Activated T-helper 2 cell treated with anti-CD3 and anti-CD28 coated beads, Interferon-gamma antibody, Interleukin-2, Interleukin-4, amounts not matched to agents 10 μg/mL and 5 μg/mL and 100 μg/mL, durations not matched to agents 14 hours and 24 hours and 36 hours (primary cell): ENCODE measurements around the gene SSX2IP. TPM values are rescaled to one million over a fixed set of nuclear protein-coding genes. Genes with fewer than 3 reads are reported as not detected.
"Not testable (repeated sequence)": the region's sequence is repeated elsewhere in the genome, so short reads cannot be mapped to it uniquely, and the experiment has no call there.

Experiments
- DNase-seq: peaks from one replicate; pipeline ENCODE4 v3.0.0; 2021; ENCODE audit warnings: low spot score
- H3K27ac Mint-ChIP-seq: one replicate; pipeline ENCODE4 v1.8.0; 2021; ENCODE audit warnings: mixed read lengths
- H3K27me3 Mint-ChIP-seq: one replicate; pipeline ENCODE4 v1.8.0; 2021; ENCODE audit warnings: low read depth, mixed read lengths
- H3K36me3 Mint-ChIP-seq: one replicate; pipeline ENCODE4 v1.8.0; 2021; ENCODE audit warnings: low read depth, mixed read lengths
- H3K4me1 Mint-ChIP-seq: one replicate; pipeline ENCODE4 v1.8.0; 2021; ENCODE audit warnings: low read depth, mixed read lengths
- H3K4me3 Mint-ChIP-seq: one replicate; pipeline ENCODE4 v1.8.0; 2021; ENCODE audit warnings: low read depth, mild to moderate bottlenecking, moderate library complexity, mixed read lengths
- H3K9me3 Mint-ChIP-seq: one replicate; pipeline ENCODE4 v1.8.0; 2021; ENCODE audit warnings: mixed read lengths
- intact Hi-C: fragments of 100-400 bp; cut with micrococcal nuclease; formaldehyde crosslinking; loops from one replicate; pipeline ENCODE4 v1.15.1; 2023
- total RNA-seq: library from RNA; stranded (reverse); gene quantifications from 2 replicates; pipeline ENCODE4 v1.2.3, GENCODE V29; 2022

The SSX2IP gene
- total RNA-seq, 1 donor from 2014 or later: 13.0 TPM

- not testable (repeated sequence) for H3K4me3 Mint-ChIP-seq, H3K36me3 Mint-ChIP-seq, H3K27me3 Mint-ChIP-seq, H3K27ac Mint-ChIP-seq, DNase-seq, H3K9me3 Mint-ChIP-seq
- intact Hi-C loops: loop anchor here (2.0 kb wide), 2 partner anchors 29 to 53 kb away; no protein-coding TSS in a partner anchor
- H3K4me1 Mint-ChIP-seq: peaks cover 18% of the 10 kb centered on the region
These were observed 31.6 kb upstream of the SSX2IP start for GRCh38 chr1:84721872-84722271.

GRCh38 chr1:84721152-84721551 is 30.9 kb upstream of the SSX2IP start:
- Mint-ChIP-seq H3K4me3 (no peak overlapping the region), H3K27me3 (no peaks in the 10 kb centered on the region), H3K36me3 (no peaks in the 10 kb centered on the region), H3K9me3 (no peaks in the 10 kb centered on the region), H3K27ac (no peak overlapping the region), H3K4me1 (peaks cover 18% of the 10 kb centered on the region)
- intact Hi-C loops: loop anchor here (2.0 kb wide), 2 partner anchors 28 to 52 kb away; no protein-coding TSS in a partner anchor
- DNase-seq: no peak

DNA sequence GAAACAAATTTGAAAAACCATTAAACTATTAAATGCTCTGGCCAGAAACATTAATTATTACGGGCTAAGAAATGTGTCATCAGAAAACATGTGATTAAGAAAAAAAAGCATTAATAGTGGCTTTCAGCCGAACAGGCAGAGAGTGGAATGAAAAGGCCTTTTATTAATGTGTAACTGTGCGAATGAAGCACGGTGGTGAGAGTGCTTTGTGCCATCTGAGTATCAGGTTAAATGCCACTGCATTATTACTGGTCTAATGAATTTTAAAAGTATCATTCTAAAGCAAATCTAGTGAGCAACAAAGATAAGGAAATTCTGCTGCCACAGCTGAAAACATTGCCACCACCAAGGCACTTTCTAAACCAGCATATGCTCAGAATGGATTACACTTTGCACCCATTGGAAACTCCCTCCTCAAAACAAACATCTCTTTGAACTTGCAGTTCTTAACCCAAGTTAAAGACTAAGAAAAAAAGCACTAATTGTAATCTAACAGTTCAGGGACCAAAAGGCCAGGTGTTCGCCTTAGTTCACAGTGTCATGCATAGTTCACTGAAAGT is 30.0 kb upstream of the SSX2IP start:
- Mint-ChIP-seq H3K27me3 (no peaks in the 10 kb centered on the region), H3K9me3 (no peaks in the 10 kb centered on the region), H3K4me1 (peaks cover 18% of the 10 kb centered on the region), H3K36me3 (no peaks in the 10 kb centered on the region), H3K27ac (no peak overlapping the region), H3K4me3 (no peak overlapping the region)
- intact Hi-C loops: loop anchor here (2.0 kb wide), 2 partner anchors 28 to 52 kb away; no protein-coding TSS in a partner anchor
- no peak for DNase-seq

GRCh38 chr1:84719543-84720217 is 29.4 kb upstream of the SSX2IP start:
- DNase-seq: no peak
- intact Hi-C loops: loop anchor here (2.0 kb wide), 2 partner anchors 27 to 51 kb away; no protein-coding TSS in a partner anchor
- no peaks in the 10 kb centered on the region for H3K27me3 Mint-ChIP-seq
- H3K4me1 Mint-ChIP-seq: peaks cover 18% of the 10 kb centered on the region
- H3K9me3 Mint-ChIP-seq: no peaks in the 10 kb centered on the region
- no peaks in the 10 kb centered on the region for H3K36me3 Mint-ChIP-seq
- no peak overlapping the region for H3K4me3 Mint-ChIP-seq
- no peak overlapping the region for H3K27ac Mint-ChIP-seq

- intact Hi-C loops: no loop called here
- DNase-seq: no peak
- Mint-ChIP-seq H3K9me3 (no peaks in the 10 kb centered on the region), H3K4me1 (peaks cover 4% of the 10 kb centered on the region), H3K27ac (no peak overlapping the region), H3K4me3 (no peak overlapping the region), H3K27me3 (no peaks in the 10 kb centered on the region), H3K36me3 (no peaks in the 10 kb centered on the region)
These were observed 25.2 kb upstream of the SSX2IP start for GRCh38 chr1:84715342-84716019.

GRCh38 chr1:84712276-84712874 is 22.1 kb upstream of the SSX2IP start:
- H3K36me3 Mint-ChIP-seq: no peaks in the 10 kb centered on the region
- no peak for DNase-seq
- intact Hi-C loops: no loop called here
- no peaks in the 10 kb centered on the region for H3K9me3 Mint-ChIP-seq
- no peaks in the 10 kb centered on the region for H3K4me1 Mint-ChIP-seq
- H3K27me3 Mint-ChIP-seq: no peaks in the 10 kb centered on the region
- H3K4me3 Mint-ChIP-seq: no peak overlapping the region
- H3K27ac Mint-ChIP-seq: no peak overlapping the region

DNA sequence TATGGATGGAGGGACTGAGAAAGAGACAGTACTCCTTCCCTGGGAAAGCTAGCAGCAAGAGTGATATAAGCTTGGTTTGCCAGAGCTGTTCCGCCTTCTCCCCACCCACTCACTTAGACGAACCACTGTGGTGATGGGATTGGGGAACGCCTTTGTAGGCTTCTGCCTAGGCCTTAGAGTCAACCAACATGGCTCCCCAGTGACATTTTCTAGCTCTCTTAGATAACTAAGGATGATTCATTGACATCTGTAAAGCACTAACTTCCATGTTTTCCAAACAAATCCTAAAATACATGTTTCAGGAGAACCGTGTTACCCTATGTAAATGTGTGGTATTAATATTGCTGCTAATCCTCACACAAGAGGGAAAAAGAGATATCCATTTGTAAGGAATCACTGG is 21.6 kb upstream of the SSX2IP start:
- no peak for DNase-seq
- no peak overlapping the region for H3K27ac Mint-ChIP-seq
- H3K9me3 Mint-ChIP-seq: no peaks in the 10 kb centered on the region
- no peaks in the 10 kb centered on the region for H3K36me3 Mint-ChIP-seq
- no peaks in the 10 kb centered on the region for H3K4me1 Mint-ChIP-seq
- H3K4me3 Mint-ChIP-seq: no peak overlapping the region
- intact Hi-C loops: no loop called here
- no peaks in the 10 kb centered on the region for H3K27me3 Mint-ChIP-seq

- intact Hi-C loops: no loop called here
- no peak for DNase-seq
- Mint-ChIP-seq H3K9me3 (no peaks in the 10 kb centered on the region), H3K27me3 (no peaks in the 10 kb centered on the region), H3K36me3 (no peaks in the 10 kb centered on the region), H3K4me3 (no peak overlapping the region), H3K4me1 (no peaks in the 10 kb centered on the region), H3K27ac (no peak overlapping the region)
These were observed 20.9 kb upstream of the SSX2IP start for GRCh38 chr1:84711121-84711520.

DNA sequence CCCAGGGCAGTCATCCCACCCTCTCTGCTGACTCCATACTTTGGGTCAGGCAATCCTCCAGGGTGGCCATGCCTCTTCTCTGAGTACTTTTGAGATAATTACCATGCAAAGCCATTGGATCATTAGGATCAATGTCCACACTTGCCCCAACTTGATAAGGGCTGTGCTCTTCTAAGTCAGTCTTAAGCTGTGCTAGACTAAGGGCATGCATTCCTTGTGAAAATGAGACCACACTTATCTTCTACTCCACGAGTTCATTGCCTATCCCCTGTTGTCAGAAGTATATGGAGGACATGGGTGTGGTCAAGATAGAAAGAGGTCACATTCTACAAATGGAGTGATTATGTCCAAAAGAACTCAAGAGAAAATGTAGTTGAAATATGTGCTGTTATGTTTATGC is 18.9 kb upstream of the SSX2IP start:
- Mint-ChIP-seq H3K9me3 (no peaks in the 10 kb centered on the region), H3K36me3 (no peaks in the 10 kb centered on the region), H3K4me3 (no peak overlapping the region), H3K27ac (no peak overlapping the region), H3K27me3 (no peaks in the 10 kb centered on the region), H3K4me1 (no peaks in the 10 kb centered on the region)
- intact Hi-C loops: no loop called here
- no peak for DNase-seq

- Mint-ChIP-seq H3K9me3 (no peaks in the 10 kb centered on the region), H3K27me3 (no peaks in the 10 kb centered on the region), H3K4me3 (no peak overlapping the region), H3K4me1 (no peaks in the 10 kb centered on the region), H3K27ac (no peak overlapping the region), H3K36me3 (no peaks in the 10 kb centered on the region)
- DNase-seq: no peak
- intact Hi-C loops: no loop called here
These were observed 17.8 kb upstream of the SSX2IP start for GRCh38 chr1:84708031-84708430.

DNA sequence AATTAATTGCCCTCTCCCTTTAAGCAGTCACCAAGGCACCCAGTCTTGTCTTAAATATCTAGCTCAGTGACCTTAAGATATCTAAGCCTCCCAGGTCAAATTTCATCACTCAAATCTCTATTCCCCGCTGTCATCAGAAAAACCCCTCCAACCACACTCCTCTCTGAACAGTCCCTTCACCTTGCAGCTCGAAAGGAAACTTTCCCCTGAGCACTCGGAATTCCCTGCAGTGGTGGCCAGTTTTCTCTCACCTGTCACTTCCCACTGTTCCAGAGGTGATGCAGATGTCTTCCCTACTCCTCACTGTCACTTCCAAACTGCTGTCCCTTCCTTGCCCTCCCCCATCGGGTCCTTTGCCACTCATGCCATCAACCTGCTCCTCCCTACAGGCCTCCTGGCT is 15.3 kb upstream of the SSX2IP start:
- intact Hi-C loops: no loop called here
- H3K4me1 Mint-ChIP-seq: peaks cover under 1% of the 10 kb centered on the region
- no peak overlapping the region for H3K4me3 Mint-ChIP-seq
- H3K36me3 Mint-ChIP-seq: no peaks in the 10 kb centered on the region
- no peak for DNase-seq
- no peak overlapping the region for H3K27ac Mint-ChIP-seq
- H3K9me3 Mint-ChIP-seq: no peaks in the 10 kb centered on the region
- peaks cover 8% of the 10 kb centered on the region for H3K27me3 Mint-ChIP-seq

DNA sequence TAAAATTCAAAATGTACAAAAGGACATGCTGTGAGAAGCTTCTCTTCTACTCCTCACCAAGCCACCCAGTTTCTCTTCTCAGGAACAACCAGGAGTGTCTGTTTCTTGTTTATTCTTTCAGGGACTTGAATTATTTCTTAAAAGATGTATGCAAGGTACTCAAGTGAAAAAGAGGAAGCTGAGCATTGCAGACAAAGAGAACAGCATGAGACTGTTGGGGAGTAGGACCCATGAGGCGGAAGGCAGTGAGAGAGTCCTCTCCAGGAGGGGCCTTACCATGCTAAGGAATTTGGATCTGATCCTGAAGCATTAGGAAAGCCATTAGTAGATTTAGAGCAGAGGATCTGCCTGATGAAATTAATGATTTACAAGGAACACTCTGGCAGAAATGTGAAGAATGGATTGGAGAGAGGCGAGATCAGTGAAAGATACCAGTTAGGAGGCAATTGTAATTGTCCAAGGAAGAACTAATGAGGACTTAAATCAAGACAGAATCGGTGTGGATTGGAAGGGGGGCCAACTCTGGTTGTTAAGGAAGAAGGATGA is 14.7 kb upstream of the SSX2IP start:
- intact Hi-C loops: no loop called here
- Mint-ChIP-seq H3K27me3 (peaks cover 8% of the 10 kb centered on the region), H3K4me1 (peaks cover 6% of the 10 kb centered on the region), H3K4me3 (no peak overlapping the region), H3K9me3 (no peaks in the 10 kb centered on the region), H3K36me3 (no peaks in the 10 kb centered on the region), H3K27ac (no peak overlapping the region)
- DNase-seq: no peak

- no peak for DNase-seq
- H3K4me1 Mint-ChIP-seq: peaks cover 9% of the 10 kb centered on the region
These were observed 13.2 kb upstream of the SSX2IP start for GRCh38 chr1:84703431-84703830.

More at GRCh38 chr1:84703431-84703830, 13.2 kb upstream of the SSX2IP start:
- Mint-ChIP-seq H3K4me3 (no peak overlapping the region), H3K36me3 (no peaks in the 10 kb centered on the region), H3K9me3 (no peaks in the 10 kb centered on the region), H3K27me3 (peaks cover 8% of the 10 kb centered on the region), H3K27ac (no peak overlapping the region)
- intact Hi-C loops: no loop called here
